Inflammatory macrophage treated with lipopolysaccharide for 4 hours (primary cell): ENCODE measurements around the gene THSD7B.
"Not testable (repeated sequence)": the region's sequence is repeated elsewhere in the genome, so short reads cannot be mapped to it uniquely, and the experiment has no call there.

ENCODE experiments used
- DNase-seq: peaks from one replicate; pipeline ENCODE4 v3.0.0-alpha.2; 2020

THSD7B gene

GRCh38 chr2:136962105-136962725 lies 196.9 kb downstream of the THSD7B start:
- no peak for DNase-seq

DNA sequence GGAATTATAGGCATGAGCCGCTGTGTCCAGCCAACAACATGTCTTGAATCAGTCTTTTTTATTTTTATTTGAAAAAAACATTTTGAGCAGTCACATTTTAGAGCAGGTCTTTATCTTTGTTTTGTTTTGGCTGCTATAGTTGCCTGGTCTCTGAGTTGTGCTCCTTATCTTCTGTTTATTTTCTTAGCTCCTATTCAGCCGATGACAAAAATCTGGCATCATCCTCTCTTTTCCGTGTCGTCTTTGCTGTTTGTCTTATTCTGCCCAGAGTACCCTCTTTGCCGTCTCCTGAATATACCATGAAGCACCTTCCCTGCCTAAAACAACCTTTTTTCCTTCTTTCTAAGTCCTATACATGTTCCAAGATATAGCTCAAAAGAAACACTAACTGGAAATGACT lies 201.1 kb downstream of the THSD7B start:
- DNase-seq: no peak

GRCh38 chr2:136980303-136980702 lies 215.0 kb downstream of the THSD7B start:
- DNase-seq: no peak

DNA sequence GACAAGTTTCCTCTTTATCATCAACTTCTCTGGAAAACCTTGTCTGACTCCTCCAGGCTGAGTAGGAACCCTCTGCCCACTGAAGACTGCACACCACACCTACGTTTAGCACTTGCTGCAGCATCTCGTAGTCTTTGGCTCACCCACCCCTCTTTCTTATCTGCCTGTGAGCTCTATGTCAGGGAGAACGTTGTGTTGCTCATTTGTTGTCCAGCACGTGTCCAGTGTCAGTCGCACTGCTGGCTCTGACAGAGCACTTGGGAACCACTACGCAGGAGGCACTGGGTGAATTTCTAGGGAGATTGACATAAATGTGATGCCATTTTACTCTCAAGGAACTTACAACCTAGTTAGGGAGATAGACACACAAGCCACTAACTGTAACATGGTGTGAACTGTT lies 216.3 kb downstream of the THSD7B start:
- not testable (repeated sequence) for DNase-seq

DNA sequence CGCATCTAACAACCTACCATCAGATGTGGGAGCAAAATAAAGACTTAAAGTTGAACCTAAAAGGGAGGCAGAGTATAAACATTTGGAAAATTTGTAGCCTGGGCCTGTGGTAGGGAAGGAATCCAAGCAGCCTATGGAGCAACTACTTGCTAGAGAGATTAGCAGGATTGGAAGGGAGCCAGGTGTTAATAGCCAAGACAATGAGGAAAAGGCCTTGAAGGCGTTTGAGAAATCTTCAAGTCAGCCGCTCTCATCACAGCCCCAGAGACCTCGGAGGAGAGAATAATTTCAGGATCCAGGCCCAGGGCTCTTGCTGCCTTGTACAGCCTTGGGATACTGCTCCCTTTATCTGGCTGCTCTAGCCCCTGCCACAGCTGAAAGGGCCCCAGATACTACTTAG lies 219.7 kb downstream of the THSD7B start:
- DNase-seq: no peak

DNA sequence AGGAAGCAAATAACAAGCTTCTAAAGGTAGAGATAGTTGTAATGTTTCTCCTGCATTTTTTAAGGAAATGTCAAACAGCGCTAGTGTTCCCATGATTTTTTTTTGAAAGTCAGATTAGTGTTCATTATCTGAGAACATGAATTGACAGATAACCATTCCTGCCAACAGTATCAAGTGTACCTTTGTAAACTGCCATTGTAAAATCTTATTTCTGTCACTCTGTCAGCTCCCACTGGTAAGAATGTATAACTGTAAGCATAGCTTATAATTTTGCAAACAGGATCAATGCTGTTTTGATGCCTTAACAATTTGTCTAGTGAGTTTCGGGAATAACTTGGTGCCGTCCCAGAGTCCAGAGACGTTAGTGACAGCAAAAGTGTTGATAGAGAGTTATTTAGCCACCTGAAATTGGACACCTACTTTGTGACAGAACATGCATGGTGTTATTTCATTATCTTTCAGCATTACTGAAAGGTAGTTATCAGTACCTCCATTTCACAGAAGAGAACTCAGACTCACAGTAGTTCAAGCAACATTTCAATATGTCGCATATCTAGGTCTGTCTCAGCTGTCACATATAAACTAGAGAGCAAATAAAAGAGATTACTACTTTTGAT lies 221.4 kb downstream of the THSD7B start:
- DNase-seq: no peak

- no peak for DNase-seq
These were observed 225.0 kb downstream of the THSD7B start for GRCh38 chr2:136990316-136990715.

GRCh38 chr2:136994793-136995192 lies 229.4 kb downstream of the THSD7B start:
- DNase-seq: no peak

GRCh38 chr2:136997557-136997956 lies 232.2 kb downstream of the THSD7B start:
- DNase-seq: no peak

- DNase-seq: no peak
These were observed 235.5 kb downstream of the THSD7B start for GRCh38 chr2:137000811-137001210.

DNA sequence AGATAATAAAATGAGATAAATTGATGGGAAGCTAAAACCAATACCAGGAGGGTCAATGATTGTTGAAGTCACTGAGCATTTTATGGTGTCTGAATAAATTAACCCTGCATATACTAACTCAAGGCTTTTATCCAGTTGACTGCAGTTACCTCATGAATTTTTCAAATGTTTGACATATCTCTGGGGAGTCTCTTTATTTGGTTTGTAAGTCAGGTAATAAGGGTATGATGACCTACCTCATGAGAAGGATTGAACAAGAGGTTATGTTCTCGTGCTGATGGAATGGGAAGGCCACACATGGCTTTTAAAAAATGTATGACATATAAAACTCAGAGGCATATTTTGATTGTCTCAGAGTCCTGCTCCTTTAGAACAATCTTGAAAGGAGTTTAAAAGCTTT lies 237.6 kb downstream of the THSD7B start:
- no peak for DNase-seq

- no peak for DNase-seq
These were observed 239.9 kb downstream of the THSD7B start for GRCh38 chr2:137005210-137005609.

DNA sequence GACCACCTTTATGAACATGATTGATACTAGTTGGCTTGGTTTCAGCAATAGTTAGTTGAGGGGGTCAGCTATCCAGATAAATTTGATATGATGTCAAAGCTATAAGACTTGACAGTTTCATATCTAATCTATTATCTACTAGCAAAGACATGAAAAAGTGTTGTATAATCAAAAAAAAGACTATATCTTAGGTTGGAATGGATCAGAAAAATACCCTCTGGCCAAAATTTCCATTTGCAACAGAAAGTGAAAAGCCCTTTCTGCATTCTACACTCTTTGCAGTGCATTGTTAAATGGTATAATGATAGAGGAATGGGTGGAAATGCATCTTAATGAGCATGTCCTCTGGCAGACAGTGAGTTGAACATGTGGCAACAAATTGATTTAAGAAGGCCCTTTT lies 242.6 kb downstream of the THSD7B start:
- no peak for DNase-seq

DNA sequence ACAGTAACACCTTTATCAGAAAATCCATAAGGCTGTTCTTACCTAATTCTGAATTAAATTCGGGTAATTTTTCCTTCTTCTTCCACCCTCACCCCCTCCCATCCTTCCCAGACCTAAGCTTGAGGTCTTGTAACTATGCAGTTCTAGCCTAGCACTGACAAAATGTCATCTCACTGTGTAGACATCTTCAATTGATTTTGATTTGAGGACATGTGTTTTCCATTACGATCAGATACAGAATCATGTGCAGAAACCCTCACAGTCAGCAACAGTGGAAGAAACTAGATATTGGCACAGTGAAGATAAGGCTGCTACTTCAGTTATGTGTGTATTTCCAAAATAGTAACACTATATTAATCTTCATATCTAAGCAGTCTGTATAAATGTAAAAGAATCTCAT lies 244.6 kb downstream of the THSD7B start:
- no peak for DNase-seq

DNA sequence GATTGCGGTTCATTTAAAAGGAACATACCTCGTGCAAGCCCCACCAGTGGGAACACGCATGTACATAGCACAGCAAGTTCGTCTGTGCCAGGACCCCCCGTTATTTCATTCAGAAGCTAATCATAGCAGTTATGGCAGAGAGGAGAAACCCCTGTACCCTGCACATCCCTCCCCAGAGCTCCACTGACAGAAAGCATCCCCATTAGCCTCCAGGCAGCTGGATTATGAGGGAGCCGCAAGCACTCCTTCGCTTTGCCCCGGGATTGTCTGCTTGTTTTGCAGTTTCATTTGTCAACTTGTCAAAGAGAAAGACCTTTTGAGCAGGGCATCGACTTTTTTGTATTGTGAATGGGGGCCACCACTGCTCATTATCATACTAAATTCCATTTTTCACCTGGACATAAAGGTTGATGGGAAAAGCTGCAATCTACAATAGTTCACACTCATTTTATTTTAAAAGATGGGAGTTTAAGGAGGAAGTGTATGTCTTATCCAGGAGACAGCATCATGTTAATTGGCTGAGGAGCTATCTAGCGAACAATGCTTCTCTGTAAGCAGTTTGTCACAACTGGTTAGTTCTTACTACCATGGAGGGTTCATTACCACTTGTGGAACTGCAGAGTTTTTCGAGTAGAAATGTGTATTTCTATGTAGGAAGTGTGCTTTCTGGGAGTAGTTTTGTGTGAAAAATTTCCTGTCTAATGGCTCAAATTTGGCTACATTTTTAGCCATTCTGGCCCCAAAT lies 255.3 kb downstream of the THSD7B start:
- DNase-seq: no peak

DNA sequence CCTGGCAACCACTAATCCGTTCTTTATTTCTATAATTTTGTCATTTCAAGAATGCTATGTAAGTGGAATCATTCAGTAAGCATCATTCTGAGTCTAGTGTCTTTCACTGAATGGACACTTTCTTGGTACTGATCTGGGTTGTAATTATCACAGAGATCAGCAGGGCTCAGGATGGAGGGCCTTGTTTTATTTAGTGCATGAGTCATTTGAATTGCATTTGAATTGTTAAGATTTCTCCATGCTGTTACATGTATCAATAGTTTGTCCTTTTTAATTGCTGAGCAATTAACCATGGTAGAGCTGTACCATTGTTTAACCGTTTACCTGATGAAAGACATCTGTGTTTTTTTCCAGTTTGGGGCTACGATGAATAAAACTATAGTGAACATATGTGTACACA lies 256.4 kb downstream of the THSD7B start:
- DNase-seq: no peak

GRCh38 chr2:137023205-137023604 lies 257.9 kb downstream of the THSD7B start:
- no peak for DNase-seq

DNA sequence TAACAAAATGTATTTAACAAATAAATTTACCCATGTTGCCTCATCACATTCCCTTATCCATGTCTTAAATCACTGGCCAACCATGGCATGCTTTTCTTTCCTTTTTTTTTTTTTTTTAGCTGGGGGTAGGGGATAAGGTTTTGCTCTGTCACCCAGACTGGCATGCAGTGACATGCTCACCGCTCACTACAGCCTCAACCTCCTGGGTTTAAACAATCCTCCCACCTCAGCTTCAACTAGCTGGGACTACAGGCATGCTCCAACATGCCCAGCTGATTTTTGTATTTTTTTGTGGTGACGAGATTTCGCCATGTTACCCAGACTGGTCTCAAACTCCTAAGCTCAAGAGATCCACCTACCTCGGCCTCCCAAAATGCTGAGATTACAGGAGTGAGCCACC lies 266.4 kb downstream of the THSD7B start:
- DNase-seq: no peak

GRCh38 chr2:137036619-137037018 lies 271.3 kb downstream of the THSD7B start:
- no peak for DNase-seq

GRCh38 chr2:137039482-137040152 lies 274.3 kb downstream of the THSD7B start:
- no peak for DNase-seq

DNA sequence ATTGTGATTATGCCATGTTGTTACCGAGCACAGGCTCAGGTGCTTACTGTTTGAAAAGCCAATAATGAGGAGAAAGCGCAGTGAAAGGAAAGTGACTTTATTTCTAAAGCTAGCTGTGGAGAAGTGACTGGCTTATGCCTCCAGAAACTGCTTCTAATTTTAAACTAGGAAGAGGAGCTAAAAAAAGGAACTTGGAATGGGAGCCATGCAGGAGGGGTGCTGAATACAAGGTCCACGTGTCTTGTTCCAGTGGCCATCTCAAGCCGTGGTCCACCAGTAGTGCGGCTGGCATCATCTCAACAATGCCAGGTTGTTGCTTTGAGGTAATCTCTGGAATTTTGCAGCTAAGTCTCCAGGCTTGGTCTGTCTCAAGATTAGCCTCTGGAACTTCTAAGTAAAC lies 282.0 kb downstream of the THSD7B start:
- no peak for DNase-seq

GRCh38 chr2:137048455-137048854 lies 283.1 kb downstream of the THSD7B start:
- DNase-seq: no peak

DNA sequence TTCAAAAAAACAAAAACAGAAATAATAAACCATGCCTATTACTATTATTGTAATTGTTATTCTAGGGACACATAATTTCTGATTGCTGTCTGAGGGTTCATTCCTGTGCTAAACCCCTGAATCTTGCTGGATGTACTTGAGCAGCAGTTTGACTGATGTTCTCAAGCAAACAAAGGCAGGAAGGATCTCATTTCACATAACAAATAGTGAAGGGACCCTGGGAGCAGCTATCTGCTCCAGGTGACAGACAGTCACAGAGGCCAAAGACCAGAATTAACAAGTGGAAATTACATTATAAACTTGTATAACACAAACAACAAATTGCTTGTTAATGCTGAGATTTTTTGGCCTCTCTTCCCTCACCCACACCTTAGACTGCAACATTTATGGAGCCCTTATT lies 284.2 kb downstream of the THSD7B start:
- no peak for DNase-seq

DNA sequence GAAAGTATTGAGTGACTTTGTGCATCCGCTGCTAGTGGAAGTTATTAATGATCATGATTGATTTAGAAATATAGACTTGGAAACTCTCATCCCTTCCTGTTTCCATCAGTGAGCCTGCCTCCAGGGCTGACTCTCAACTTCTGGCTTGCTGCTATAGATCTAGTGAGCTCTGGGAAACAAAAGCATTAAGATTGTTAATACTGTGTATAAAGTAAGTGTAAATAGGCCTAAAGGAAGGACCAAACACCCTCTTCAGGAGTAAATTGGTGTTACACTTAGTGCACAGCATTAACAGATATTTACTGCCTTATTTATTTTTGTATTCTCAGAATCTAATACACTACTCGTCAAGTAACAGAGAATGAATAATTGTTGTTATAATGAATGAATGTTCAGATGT lies 285.6 kb downstream of the THSD7B start:
- no peak for DNase-seq
